ENCODE results near the gene ABAT.
"Not testable (repeated sequence)": the region's sequence is repeated elsewhere in the genome, so short reads cannot be mapped to it uniquely, and the experiment has no call there.

Gene ABAT

GRCh38 chr16:8649829-8650554 is 24.4 kb upstream of the ABAT start:
- no peak for DNase-seq (ENCODE audit: low read depth in 2 of 2)

- DNase-seq (ENCODE audit: low read depth in 2 of 2), result not testable (repeated sequence)
These were observed 22.5 kb upstream of the ABAT start for GRCh38 chr16:8651958-8652357.

- peak in 1 of 2 donors; percentile 43 for DNase-seq (ENCODE audit: low read depth in 2 of 2)
These were observed 19.2 kb upstream of the ABAT start for GRCh38 chr16:8655184-8655717.

GRCh38 chr16:8656376-8656775 is 18.0 kb upstream of the ABAT start:
- DNase-seq (ENCODE audit: low read depth in 2 of 2), result no peak

- DNase-seq (ENCODE audit: low read depth in 2 of 2), result peak in 1 of 2 donors; percentile 22
These were observed 13.5 kb upstream of the ABAT start for GRCh38 chr16:8660841-8661301.

GRCh38 chr16:8661703-8662102 is 12.7 kb upstream of the ABAT start:
- no peak for DNase-seq (ENCODE audit: low read depth in 2 of 2)

GRCh38 chr16:8663192-8664089 is 11.0 kb upstream of the ABAT start:
- DNase-seq (ENCODE audit: low read depth in 2 of 2), result no peak

GRCh38 chr16:8665529-8665928 is 8.9 kb upstream of the ABAT start:
- no peak for DNase-seq (ENCODE audit: low read depth in 2 of 2)

- no peak for DNase-seq (ENCODE audit: low read depth in 2 of 2)
These were observed 6.9 kb upstream of the ABAT start for GRCh38 chr16:8667492-8667891.

GRCh38 chr16:8668113-8668512 is 6.3 kb upstream of the ABAT start:
- DNase-seq (ENCODE audit: low read depth in 2 of 2), result no peak

GRCh38 chr16:8669481-8669880 is 4.9 kb upstream of the ABAT start:
- DNase-seq (ENCODE audit: low read depth in 2 of 2), result no peak

- no peak for DNase-seq (ENCODE audit: low read depth in 2 of 2)
These were observed 4.3 kb upstream of the ABAT start for GRCh38 chr16:8670014-8670560.

GRCh38 chr16:8673611-8674412 is 605 bp upstream of the ABAT start:
- no peak for DNase-seq (ENCODE audit: low read depth in 2 of 2)

GRCh38 chr16:8675183-8676159 is 1.1 kb downstream of the ABAT start:
- DNase-seq (ENCODE audit: low read depth in 2 of 2), result peak; percentile 19 to 30

- DNase-seq (ENCODE audit: low read depth in 2 of 2), result no peak
These were observed 1.7 kb downstream of the ABAT start for GRCh38 chr16:8676160-8676547.

- DNase-seq (ENCODE audit: low read depth in 2 of 2), result no peak
These were observed 2.4 kb downstream of the ABAT start for GRCh38 chr16:8676737-8677375.

- no peak for DNase-seq (ENCODE audit: low read depth in 2 of 2)
These were observed 3.1 kb downstream of the ABAT start for GRCh38 chr16:8677481-8677880.

- no peak for DNase-seq (ENCODE audit: low read depth in 2 of 2)
These were observed 3.9 kb downstream of the ABAT start for GRCh38 chr16:8678068-8678927.

- no peak for DNase-seq (ENCODE audit: low read depth in 2 of 2)
These were observed 4.7 kb downstream of the ABAT start for GRCh38 chr16:8679151-8679550.

All from stimulated activated CD8-positive, alpha-beta memory T cell treated with anti-CD3 and anti-CD28 coated beads, Interleukin-2, amount 100 ng/mL, for 48 hours (primary cell).